PC-3 (cell line): ENCODE data around the gene KHDRBS2. TPM values are rescaled to one million over a fixed set of nuclear protein-coding genes. Genes with fewer than 3 reads are reported as not detected.

ENCODE experiments used
- ATAC-seq: fragments of 200-7000 bp; cut with Tn5 transposase; 2 replicates; pipeline ENCODE4 v1.9.1; 2020; ENCODE audit warnings: mild to moderate bottlenecking, moderate library complexity
- BruUV-seq: library from RNA; stranded (reverse); fragments of 400-500 nt; replicated peaks from 2 replicates; lab custom pipeline; 2021; lab: Mats Ljungman, UMichigan
- CTCF ChIA-PET: fragments of 300-600 bp; sonication (Branson Sonifier 250); formaldehyde crosslinking; loops from one replicate; lab custom pipeline; 2022; ENCODE audit warnings: antibody characterized with exemption; lab: Charles Lee
- POLR2A ChIA-PET: fragments of 300-600 bp; sonication (Branson Sonifier 250); formaldehyde crosslinking; loops from one replicate; lab custom pipeline; 2022; ENCODE audit warnings: antibody characterized with exemption; ENCODE audit not compliant: unreplicated experiment; lab: Charles Lee
- DNase-seq: peaks from one replicate; pipeline ENCODE4 v3.0.0-alpha.2; 2015
- H2AFZ ChIP-seq: fragments of 300-600 bp; sonication (generic); 2 replicates; pipeline ENCODE4 v1.6.0; 2016; ENCODE audit warnings: antibody characterized with exemption, low read length
- H3F3A ChIP-seq: fragments of 300-600 bp; sonication (generic); one replicate; pipeline ENCODE4 v1.6.0; 2017; ENCODE audit warnings: antibody characterized with exemption, low read length, control low read depth, mild to moderate bottlenecking; ENCODE audit not compliant: unreplicated experiment
- H3K27ac ChIP-seq: fragments of 300-600 bp; sonication (generic); 2 replicates; pipeline ENCODE4 v1.5.1; 2016; ENCODE audit warnings: mild to moderate bottlenecking, low read length
- H3K27me3 ChIP-seq: fragments of 300-600 bp; sonication (generic); 2 replicates; pipeline ENCODE4 v1.6.1; 2016; ENCODE audit warnings: low read length, mixed read lengths
- H3K36me3 ChIP-seq: fragments of 300-600 bp; sonication (generic); 2 replicates; pipeline ENCODE4 v1.6.1; 2016; ENCODE audit warnings: low read depth, mixed run types, low read length, mixed read lengths
- H3K4me1 ChIP-seq: fragments of 300-600 bp; sonication (generic); 2 replicates; pipeline ENCODE4 v1.5.1; 2016; ENCODE audit warnings: low read length; ENCODE audit not compliant: insufficient read depth
- H3K4me2 ChIP-seq: fragments of 300-600 bp; sonication (generic); 2 replicates; pipeline ENCODE4 v1.6.0; 2016; ENCODE audit warnings: low read length
- H3K4me3 ChIP-seq: fragments of 300-600 bp; sonication (generic); 2 replicates; pipeline ENCODE4 v1.5.1; 2016; ENCODE audit warnings: mild to moderate bottlenecking, low read length, mixed read lengths
- H3K79me2 ChIP-seq: fragments of 300-600 bp; sonication (generic); 2 replicates; pipeline ENCODE4 v1.6.1; 2017; ENCODE audit warnings: low read length, mixed read lengths
- H3K9ac ChIP-seq: fragments of 300-600 bp; sonication (generic); 2 replicates; pipeline ENCODE4 v1.6.0; 2016; ENCODE audit warnings: mild to moderate bottlenecking, low read length
- H3K9me2 ChIP-seq: fragments of 300-600 bp; sonication (generic); replicated peaks from 2 replicates; pipeline ENCODE4 v1.6.1; 2016; ENCODE audit warnings: mixed run types, low read length, mixed read lengths
- H3K9me3 ChIP-seq: fragments of 300-600 bp; sonication (generic); 2 replicates; pipeline ENCODE4 v1.6.1; 2016; ENCODE audit warnings: low read length, mixed read lengths
- H4K20me1 ChIP-seq: fragments of 300-600 bp; sonication (generic); 2 replicates; pipeline ENCODE4 v1.6.1; 2016; ENCODE audit warnings: low read length, mixed read lengths
- EZH2 ChIP-seq: fragments of 300-600 bp; sonication (generic); IDR thresholded peaks from one replicate; pipeline ENCODE4 v1.6.1; 2017; ENCODE audit warnings: antibody characterized with exemption, mild to moderate bottlenecking, low read length; ENCODE audit not compliant: unreplicated experiment
- EZH2phosphoT487 ChIP-seq: fragments of 300-600 bp; sonication (generic); IDR thresholded peaks from 2 replicates; pipeline ENCODE4 v1.6.1; 2018; ENCODE audit warnings: mild to moderate bottlenecking, antibody characterized with exemption, low read length, borderline replicate concordance
- intact Hi-C: fragments of 100-400 bp; cut with micrococcal nuclease; formaldehyde crosslinking; loops from 2 replicates; pipeline ENCODE4 v1.9.0; 2023
- total RNA-seq: library from RNA; depleted of rRNA; stranded (reverse); fragments of >200 nt; gene quantifications from 2 replicates; pipeline ENCODE4 v1.2.3, GENCODE V29; 2014
- TF ChIP-seq, protein P1 (sequence below): fragments of 300-600 bp; sonication (generic); conservative IDR thresholded peaks from 2 replicates; pipeline ENCODE4 v1.5.1; 2017; ENCODE audit warnings: antibody characterized with exemption, low read depth, mild to moderate bottlenecking, low read length

Gene KHDRBS2
- total RNA-seq, 1 experiment from 2014 or later = not detected

DNA sequence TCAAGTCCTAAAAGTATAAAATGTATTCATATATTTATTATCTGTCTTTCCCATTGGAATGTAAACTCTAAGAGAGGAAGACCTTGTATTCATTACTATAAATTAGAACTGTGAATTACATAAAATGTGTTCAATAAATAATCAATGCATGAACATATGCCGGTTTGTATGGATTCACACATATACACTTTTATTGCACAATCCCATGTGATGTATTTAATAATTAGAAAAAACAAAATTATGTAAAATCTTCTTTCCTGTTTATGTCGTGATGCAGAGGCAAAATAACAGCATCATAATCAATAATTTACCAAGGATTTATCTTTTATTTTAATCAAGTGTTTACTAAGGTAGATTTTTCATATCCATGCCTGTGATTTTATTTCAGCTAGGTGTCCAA is 240.5 kb downstream of the KHDRBS2 start:
- no peaks in the 10 kb centered on the region for H3K79me2 ChIP-seq
- H3K9me3 ChIP-seq = no peaks in the 10 kb centered on the region
- H3K4me2 ChIP-seq = no peak overlapping the region
- no peaks in the 10 kb centered on the region for H3K27me3 ChIP-seq
- H2AFZ ChIP-seq = no peak overlapping the region
- intact Hi-C loops = no loop called here
- H3K36me3 ChIP-seq = no peaks in the 10 kb centered on the region
- POLR2A ChIA-PET = no interaction called here
- H3F3A ChIP-seq = no peaks in the 10 kb centered on the region
- no peaks in the 10 kb centered on the region for H3K4me1 ChIP-seq
- no TSS peak for BruUV-seq
- CTCF ChIA-PET = no interaction called here
- no peak overlapping the region for H3K9ac ChIP-seq
- ATAC-seq (no peak), DNase-seq (no peak)
- no peak for TF ChIP-seq EZH2
- TF ChIP-seq, protein P1, sequence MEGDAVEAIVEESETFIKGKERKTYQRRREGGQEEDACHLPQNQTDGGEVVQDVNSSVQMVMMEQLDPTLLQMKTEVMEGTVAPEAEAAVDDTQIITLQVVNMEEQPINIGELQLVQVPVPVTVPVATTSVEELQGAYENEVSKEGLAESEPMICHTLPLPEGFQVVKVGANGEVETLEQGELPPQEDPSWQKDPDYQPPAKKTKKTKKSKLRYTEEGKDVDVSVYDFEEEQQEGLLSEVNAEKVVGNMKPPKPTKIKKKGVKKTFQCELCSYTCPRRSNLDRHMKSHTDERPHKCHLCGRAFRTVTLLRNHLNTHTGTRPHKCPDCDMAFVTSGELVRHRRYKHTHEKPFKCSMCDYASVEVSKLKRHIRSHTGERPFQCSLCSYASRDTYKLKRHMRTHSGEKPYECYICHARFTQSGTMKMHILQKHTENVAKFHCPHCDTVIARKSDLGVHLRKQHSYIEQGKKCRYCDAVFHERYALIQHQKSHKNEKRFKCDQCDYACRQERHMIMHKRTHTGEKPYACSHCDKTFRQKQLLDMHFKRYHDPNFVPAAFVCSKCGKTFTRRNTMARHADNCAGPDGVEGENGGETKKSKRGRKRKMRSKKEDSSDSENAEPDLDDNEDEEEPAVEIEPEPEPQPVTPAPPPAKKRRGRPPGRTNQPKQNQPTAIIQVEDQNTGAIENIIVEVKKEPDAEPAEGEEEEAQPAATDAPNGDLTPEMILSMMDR = no peak
- TF ChIP-seq EZH2phosphoT487 = no peak
- no peak overlapping the region for H3K27ac ChIP-seq
- H3K9me2 ChIP-seq = no peaks in the 10 kb centered on the region
- no peaks in the 10 kb centered on the region for H4K20me1 ChIP-seq
- no peak overlapping the region for H3K4me3 ChIP-seq

DNA sequence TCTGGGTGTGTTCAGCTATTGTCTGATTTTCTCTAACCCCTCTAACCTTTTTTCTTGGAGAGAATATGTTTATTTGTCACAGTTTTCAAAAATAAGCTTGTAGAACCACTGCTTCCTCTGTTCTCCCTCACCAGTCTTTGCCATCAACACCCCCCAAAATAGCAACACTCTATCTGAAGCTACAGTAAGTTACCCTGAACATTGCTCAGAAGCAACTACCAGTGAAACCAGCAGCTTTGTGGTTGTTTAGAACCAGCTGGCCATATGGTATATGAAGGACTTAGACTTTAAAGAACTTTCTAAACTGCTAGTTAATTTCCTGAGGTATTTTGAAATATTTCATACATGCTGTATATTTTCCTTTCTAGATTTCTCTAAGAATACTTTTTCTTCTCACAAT is 242.9 kb downstream of the KHDRBS2 start:
- Histone ChIP-seq H3K9me2 (no peaks in the 10 kb centered on the region), H3F3A (no peaks in the 10 kb centered on the region), H3K79me2 (no peaks in the 10 kb centered on the region), H3K36me3 (no peaks in the 10 kb centered on the region), H3K4me1 (no peaks in the 10 kb centered on the region), H3K27me3 (no peaks in the 10 kb centered on the region), H4K20me1 (no peaks in the 10 kb centered on the region), H3K9me3 (no peaks in the 10 kb centered on the region), H3K27ac (no peak overlapping the region), H2AFZ (no peak overlapping the region), H3K4me2 (no peak overlapping the region), H3K9ac (no peak overlapping the region), H3K4me3 (no peak overlapping the region)
- intact Hi-C loops = no loop called here
- BruUV-seq = no TSS peak
- no peak for ATAC-seq
- ChIA-PET POLR2A (no interaction called here), CTCF (no interaction called here)
- DNase-seq = no peak
- TF ChIP-seq EZH2 (no peak), EZH2phosphoT487 (no peak)
- TF ChIP-seq, protein P1 = no peak

DNA sequence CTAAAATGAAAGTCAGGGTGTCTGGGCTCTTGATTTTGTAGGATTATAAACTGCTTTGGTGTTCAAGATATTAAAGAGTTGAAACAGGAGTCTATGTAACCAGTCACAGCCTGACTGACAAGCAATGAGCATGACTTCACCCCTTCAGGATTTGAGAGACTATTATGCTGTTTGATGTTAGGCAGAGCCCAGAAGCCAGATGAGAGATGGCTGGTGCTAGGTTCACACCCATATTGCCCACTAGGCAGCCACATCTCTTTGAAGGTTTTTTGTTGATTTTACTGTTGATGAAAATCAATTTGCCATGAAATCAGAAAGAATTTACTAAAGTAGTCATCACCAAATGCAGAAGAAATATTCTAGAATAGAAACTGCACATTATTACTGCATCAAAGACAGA is 243.6 kb downstream of the KHDRBS2 start:
- H3K36me3 ChIP-seq = no peaks in the 10 kb centered on the region
- H3K27me3 ChIP-seq = no peaks in the 10 kb centered on the region
- no peaks in the 10 kb centered on the region for H4K20me1 ChIP-seq
- DNase-seq = no peak
- no peaks in the 10 kb centered on the region for H3F3A ChIP-seq
- ChIA-PET CTCF (no interaction called here), POLR2A (no interaction called here)
- H3K4me2 ChIP-seq = no peak overlapping the region
- no peak overlapping the region for H3K4me3 ChIP-seq
- H2AFZ ChIP-seq = no peak overlapping the region
- H3K9me2 ChIP-seq = no peaks in the 10 kb centered on the region
- no peaks in the 10 kb centered on the region for H3K79me2 ChIP-seq
- ATAC-seq = no peak
- intact Hi-C loops = no loop called here
- BruUV-seq = no TSS peak
- H3K27ac ChIP-seq = no peak overlapping the region
- no peak overlapping the region for H3K9ac ChIP-seq
- no peaks in the 10 kb centered on the region for H3K4me1 ChIP-seq
- H3K9me3 ChIP-seq = no peaks in the 10 kb centered on the region
- TF ChIP-seq, protein P1 = no peak
- TF ChIP-seq EZH2phosphoT487 = no peak
- no peak for TF ChIP-seq EZH2
